HTR-8/SVneo (cell line): ENCODE measurements around the gene OLFML3.
A peak's percentile ranks its signal among the peaks of the same experiment; 100 is the strongest.
"Not testable (repeated sequence)": the region's sequence is repeated elsewhere in the genome, so short reads cannot be mapped to it uniquely, and the experiment has no call there.

Source experiments
- DNase-seq: peaks from one replicate; pipeline ENCODE4 v3.0.0; 2011; ENCODE audit warnings: low spot score, mixed read lengths; ENCODE audit not compliant: insufficient read length
- FAIRE-seq: peaks from 2 replicates; lab custom pipeline; 2011; peaks lifted over from hg19 to GRCh38; lab: Jason Lieb, UNC

The OLFML3 gene

DNA sequence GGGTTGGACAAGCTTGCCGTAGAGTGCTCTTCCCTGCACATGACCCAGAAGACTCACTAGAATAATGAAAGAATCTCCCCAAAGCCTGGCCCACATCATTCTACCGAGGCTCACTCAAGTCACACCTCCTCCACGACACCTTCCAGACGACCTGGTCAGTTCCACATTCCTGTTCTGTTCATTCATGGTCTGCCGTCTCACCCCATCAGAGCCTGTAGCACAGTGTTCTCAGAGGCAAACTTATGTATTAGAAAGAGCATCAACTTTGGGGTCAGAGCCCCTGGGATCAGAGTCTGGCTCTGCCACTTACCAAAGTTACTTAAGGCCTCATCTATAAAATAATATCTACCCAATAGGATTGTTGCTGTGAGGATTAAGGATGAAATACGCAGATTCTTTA, 7.5 kb downstream of the OLFML3 start:
- no peak for DNase-seq
- no peak for FAIRE-seq

GRCh38 chr1:113987259-113987658, 8.0 kb downstream of the OLFML3 start:
- DNase-seq (no peak), FAIRE-seq (no peak)

DNA sequence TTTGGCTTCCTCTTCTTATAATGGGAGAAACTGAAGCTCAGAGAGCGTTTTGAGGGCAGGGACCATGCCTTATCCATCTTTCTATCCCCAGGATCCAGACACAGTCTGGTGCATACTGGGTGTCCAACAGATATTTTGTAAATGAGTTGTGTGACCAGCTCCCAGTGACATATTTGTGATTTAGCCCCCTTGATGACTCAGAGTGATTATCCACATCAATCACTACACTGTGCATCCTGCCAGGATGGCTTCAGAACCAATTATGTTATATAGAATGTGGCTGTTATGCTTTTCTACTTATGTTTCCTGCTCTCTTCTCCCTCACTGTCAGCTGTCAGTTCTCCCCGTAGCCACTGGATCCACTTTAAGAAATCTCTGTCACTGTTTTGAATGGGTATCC, 11.3 kb downstream of the OLFML3 start:
- no peak for DNase-seq
- no peak for FAIRE-seq

GRCh38 chr1:113990961-113991360, 11.7 kb downstream of the OLFML3 start:
- DNase-seq (no peak), FAIRE-seq (no peak)

GRCh38 chr1:113991467-113991997, 12.3 kb downstream of the OLFML3 start:
- DNase-seq (no peak), FAIRE-seq (no peak)

- FAIRE-seq (no peak), DNase-seq (no peak)
These were observed 13.8 kb downstream of the OLFML3 start for GRCh38 chr1:113993072-113993471.

- DNase-seq, result no peak
- FAIRE-seq, result no peak
These were observed 14.5 kb downstream of the OLFML3 start for GRCh38 chr1:113993766-113994165.

- FAIRE-seq (no peak), DNase-seq (no peak)
These were observed 16.1 kb downstream of the OLFML3 start for GRCh38 chr1:113995382-113995781.

DNA sequence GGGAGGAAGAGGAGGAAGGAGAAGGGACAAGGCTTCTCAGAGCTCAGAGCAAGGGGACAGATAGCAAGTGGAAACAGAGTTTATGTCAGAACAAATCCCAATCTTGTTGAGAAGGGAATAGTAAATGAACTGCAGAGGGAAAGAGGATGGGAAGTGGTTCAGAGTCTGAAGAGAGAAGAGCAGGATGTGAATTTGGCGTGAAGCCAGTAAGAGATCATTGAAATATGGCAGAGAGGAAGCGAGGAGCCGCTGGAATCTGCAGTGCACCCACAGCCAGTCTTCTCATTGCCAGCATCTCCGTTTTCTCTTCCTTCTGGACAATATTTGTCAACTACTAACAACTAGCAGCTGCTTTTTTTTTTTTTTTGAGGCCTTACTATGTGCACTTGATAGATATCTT, 19.1 kb downstream of the OLFML3 start:
- FAIRE-seq (no peak), DNase-seq (peak; percentile 3)

- no peak for DNase-seq
- FAIRE-seq, result no peak
These were observed 20.0 kb downstream of the OLFML3 start for GRCh38 chr1:113999233-113999632.

DNA sequence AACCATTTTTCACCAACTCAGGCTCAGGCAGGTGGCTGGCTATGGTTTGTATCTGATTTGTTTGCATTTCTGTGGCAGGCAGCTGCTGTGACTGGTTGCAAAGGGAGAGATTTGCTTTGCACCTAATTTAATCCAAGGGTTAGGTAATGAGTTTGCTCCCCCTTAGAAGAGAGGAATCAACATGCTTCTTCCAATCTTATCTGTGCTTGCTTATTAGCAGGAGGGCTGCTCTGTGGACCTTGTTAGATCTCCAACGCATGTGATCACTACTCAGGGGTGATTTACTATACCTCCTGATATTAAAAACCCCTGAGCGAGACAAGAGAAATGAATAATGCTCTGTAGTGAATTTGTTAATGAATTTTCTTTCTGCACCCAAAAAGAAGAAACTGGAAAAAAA, 20.5 kb downstream of the OLFML3 start:
- no peak for FAIRE-seq

DNA sequence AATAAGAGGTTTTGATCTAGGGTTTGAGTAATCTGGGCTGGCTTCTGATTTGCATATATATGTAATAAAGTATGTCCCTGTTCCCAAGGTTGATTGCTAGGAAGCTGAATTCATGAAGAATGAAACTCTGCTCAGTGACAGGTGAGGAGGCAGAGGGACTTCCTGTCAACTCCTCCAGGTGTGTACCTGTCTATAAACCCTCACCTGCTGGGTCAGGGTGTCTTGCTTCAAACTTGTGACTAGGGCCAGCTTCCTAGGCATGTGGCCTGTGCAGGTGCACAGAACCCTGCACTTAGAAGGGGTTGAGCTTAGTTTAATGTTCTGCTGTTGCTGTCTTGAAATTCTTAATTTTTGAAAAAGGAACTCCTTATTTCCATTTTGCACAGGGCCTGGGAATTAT, 21.1 kb downstream of the OLFML3 start:
- DNase-seq, result no peak
- no peak for FAIRE-seq

More for the DNA sequence above, 20.5 kb downstream of the OLFML3 start:
- no peak for DNase-seq

DNA sequence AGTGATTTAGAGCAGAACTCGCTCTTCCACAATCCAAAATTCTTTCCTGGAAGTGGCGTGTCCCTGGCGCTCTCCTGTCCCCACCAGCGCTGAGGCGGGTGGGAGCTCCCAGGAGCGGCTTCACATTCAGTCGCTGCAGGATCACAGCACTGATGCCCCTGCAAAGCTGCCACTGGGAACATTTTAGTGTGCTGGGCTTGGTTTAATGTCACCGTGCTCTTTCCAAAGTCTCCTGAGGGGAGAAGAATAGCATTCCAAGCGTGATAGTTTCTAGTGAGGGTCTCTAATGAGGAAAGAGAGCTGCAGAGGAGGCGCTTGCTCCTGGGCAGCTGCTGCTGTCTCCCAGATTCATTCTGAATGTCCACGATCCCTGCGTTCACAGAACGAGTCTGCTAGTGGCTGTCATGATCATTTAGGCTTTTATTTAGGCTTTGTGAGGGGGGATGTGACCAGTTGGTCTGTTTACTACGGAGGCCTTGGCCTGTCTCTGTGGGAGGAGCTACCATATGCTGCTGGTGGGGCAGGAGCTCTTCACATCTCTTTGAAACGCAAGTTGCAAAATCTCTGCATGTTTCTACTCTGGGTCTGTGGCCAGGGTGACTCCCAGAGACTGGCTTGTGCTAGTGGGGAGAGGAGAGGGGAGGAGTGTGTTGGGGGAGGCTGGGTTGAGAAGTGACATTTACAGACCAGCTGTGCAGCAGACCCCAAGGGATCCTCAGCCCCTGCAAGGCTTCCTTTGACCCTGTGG, 23.4 kb downstream of the OLFML3 start:
- DNase-seq (no peak), FAIRE-seq (no peak)

GRCh38 chr1:114003431-114003830, 24.2 kb downstream of the OLFML3 start:
- DNase-seq, result no peak
- no peak for FAIRE-seq

DNA sequence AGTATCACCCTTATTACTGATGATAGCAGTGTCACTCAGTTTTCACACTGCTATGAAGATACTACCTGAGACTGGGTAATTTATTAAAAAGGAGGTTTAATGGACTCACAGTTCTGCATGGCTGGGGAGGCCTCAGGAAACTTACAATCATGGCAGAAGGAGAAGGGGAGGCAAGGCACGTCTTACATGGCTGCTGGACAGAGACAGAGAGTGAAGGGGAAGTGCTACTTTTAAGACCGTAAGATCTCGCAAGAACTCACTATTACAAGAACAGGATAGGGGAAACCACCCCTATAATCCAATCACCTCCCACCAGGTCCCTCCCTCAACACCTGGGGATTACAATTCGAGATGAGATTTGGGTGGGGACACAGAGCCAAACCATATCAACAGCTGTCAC, 27.6 kb downstream of the OLFML3 start:
- not testable (repeated sequence) for FAIRE-seq, DNase-seq

DNA sequence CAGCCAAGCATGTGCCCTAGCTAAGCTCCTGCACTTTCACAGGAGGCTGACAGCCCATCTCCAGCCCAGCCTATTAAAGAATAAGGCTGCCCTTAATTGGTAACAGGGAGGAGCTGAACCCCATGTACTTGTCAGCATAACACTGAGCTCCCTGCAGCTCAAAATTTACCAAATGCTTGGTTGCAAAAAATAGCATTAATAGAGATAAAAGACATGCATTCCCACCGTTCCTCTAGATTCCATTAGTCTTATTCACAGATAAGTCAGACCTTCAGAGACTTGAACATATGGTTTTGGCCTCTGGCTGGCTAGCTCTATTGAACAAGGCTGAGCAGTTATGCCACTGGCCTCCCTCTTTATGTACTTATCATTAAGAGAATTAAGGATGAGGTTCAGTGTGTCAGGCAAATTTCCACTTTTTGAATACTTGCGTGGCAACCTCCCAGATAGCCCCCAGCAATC, 29.2 kb downstream of the OLFML3 start:
- DNase-seq (no peak), FAIRE-seq (no peak)

DNA sequence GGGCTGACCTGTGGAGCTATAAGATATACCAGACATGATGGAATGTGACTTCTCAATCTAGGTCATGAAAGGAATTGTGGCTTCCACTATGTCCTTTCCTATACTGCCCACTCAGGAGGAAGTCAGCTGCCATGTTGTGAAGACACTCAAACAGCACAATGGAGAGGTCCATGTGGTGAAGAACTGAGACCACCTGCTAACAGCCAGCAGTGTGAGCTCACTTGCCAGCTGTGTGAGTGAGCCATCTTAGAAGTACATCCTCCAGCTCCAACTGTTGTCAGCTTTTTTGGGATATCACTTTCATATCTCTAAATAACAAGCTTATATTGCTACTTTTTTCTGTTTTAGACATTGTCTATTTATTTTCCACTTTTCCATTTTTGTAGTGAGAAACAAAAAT, 29.7 kb downstream of the OLFML3 start:
- FAIRE-seq (no peak), DNase-seq (no peak)

DNA sequence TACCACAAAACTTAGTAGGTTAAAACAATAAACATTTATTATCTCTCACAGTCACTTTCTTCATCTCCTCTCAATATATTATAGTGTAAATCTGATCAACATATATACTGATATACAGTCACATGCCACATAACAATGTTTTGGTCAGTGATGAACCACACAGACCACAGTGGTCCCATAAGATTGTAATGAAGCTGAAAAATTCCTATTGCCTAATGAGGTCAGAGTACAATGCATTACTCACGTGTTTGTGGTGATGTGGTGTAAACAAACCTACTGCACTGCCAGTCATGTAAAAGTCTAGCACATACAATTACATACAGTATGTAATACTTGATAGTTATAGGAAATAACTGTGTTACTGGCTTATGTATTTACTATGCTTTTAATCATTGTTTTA, 30.1 kb downstream of the OLFML3 start:
- DNase-seq (no peak), FAIRE-seq (no peak)

DNA sequence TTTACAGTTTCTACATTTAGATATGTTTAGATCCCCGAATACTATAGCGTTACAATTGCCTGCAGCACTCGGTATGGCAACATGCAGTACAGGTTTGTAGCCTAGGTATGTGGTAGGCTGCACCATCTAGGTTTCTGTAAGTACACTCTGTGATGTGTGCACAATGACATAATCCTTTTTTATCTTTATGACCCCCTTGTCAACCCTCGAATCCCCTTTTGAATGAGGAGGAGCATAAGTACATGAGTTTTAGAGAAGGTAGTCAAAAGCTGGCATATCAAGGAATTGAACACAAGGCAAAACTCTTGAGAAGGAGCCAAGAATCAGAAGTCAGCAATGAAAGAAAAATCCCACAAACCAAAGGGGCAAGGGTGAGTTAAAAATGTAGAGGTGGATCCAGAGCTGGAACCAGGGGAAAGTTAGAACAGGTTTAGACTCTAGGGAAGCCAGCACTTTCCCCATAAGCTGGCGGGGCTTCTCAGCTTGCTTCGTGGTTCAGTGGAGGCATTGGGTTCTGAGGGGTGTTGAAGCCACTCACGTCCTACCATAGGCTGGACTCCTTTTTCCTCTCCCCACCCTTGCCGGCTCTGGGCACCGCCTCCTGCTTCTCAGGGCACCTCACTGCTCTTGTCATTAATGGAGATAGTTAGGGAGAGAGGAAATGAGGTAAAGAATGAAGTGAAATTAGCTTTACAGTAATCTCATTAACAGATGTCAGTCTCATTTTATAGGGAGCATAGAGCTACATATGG, 31.3 kb downstream of the OLFML3 start:
- DNase-seq (no peak), FAIRE-seq (no peak)

DNA sequence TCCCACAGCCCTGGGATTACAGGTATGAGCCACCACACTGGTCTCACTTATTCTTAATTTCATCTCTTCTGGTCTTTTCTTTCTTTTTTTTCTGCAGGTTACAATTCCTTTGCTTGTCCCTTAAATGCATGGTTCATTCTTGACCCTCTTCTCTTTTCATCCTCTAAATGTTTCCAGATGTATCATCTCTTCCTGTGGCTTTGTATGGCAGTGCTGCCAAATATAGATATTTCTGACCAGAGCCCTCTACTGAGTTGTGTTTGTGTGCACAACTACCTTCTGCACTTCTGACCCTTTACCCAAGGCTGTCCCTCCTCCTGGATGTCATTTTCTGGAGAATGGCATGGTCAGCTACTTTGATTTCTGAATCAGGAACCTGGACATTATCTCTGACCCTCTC, 32.5 kb downstream of the OLFML3 start:
- no peak for FAIRE-seq

DNA sequence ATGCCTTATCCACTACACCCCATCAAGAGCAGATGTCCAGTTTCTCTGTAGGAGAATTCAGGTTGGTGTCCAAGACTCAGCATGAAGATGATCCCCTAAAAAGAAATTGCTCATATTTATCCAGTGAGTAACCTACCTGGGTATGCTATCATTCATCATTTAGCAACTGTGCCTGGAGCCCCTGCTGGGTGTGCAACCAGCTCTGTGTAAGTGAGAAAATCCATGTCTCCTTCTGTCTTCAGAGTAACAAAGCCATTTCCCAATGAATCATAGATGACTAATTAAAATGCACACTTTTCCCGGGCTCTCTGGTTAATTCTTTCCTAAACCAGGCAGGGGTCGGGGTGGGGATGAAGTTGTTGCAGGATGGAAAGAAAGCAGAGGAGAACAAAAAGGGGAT, 35.8 kb downstream of the OLFML3 start:
- FAIRE-seq, result no peak
- DNase-seq, result no peak

More for the DNA sequence above, 32.5 kb downstream of the OLFML3 start:
- DNase-seq, result no peak
